OCI-LY7 (cell line): ENCODE data around the gene SLC9A3. TPM values are rescaled to one million over a fixed set of nuclear protein-coding genes. Genes with fewer than 3 reads are reported as not detected.

Experiments used
- BruUV-seq: library from RNA; stranded (reverse); fragments of 400-500 nt; replicated peaks from 2 replicates; lab custom pipeline; 2021; lab: Mats Ljungman, UMichigan
- CTCF ChIA-PET: fragments of 300-600 bp; sonication (Branson Sonifier 250); formaldehyde crosslinking; loops from one replicate; lab custom pipeline; 2022; ENCODE audit warnings: antibody characterized with exemption; ENCODE audit not compliant: unreplicated experiment; lab: Charles Lee
- POLR2A ChIA-PET: fragments of 300-600 bp; sonication (Branson Sonifier 250); formaldehyde crosslinking; loops from one replicate; lab custom pipeline; 2022; ENCODE audit warnings: antibody characterized with exemption; lab: Charles Lee
- DNase-seq: peaks from one replicate; pipeline ENCODE4 v3.0.0-alpha.2; 2015; ENCODE audit warnings: low spot score
- H2AFZ ChIP-seq: fragments of 200-600 bp; sonication (generic), shearing (Covaris generic); 2 replicates; pipeline ENCODE4 v1.6.1; 2014; ENCODE audit warnings: mild to moderate bottlenecking, antibody characterized with exemption, low read length, moderate library complexity
- H3K27ac ChIP-seq: fragments of 200-600 bp; sonication (generic); 2 replicates; pipeline ENCODE4 v1.5.1; 2014; ENCODE audit warnings: mixed run types, low read depth, mild to moderate bottlenecking, moderate library complexity, low read length, inconsistent platforms; ENCODE audit not compliant: poor library complexity, severe bottlenecking
- H3K36me3 ChIP-seq: fragments of 200-600 bp; sonication (generic); 2 replicates; pipeline ENCODE4 v1.6.1; 2014; ENCODE audit warnings: mild to moderate bottlenecking, antibody characterized with exemption, low read length, moderate library complexity, mixed read lengths; ENCODE audit not compliant: insufficient read depth
- H3K4me1 ChIP-seq: fragments of 200-600 bp; sonication (generic); 2 replicates; pipeline ENCODE4 v1.5.1; 2014; ENCODE audit warnings: mild to moderate bottlenecking, low read length; ENCODE audit not compliant: insufficient read depth, poor library complexity, severe bottlenecking
- H3K4me2 ChIP-seq: fragments of 200-600 bp; sonication (generic); 2 replicates; pipeline ENCODE4 v1.6.1; 2014; ENCODE audit warnings: mild to moderate bottlenecking, low read length
- H3K4me3 ChIP-seq: fragments of 200-600 bp; sonication (generic); 2 replicates; pipeline ENCODE4 v1.5.1; 2014; ENCODE audit warnings: mild to moderate bottlenecking, low read depth, low read length; ENCODE audit not compliant: poor library complexity, severe bottlenecking
- H3K79me2 ChIP-seq: fragments of 200-600 bp; sonication (generic); 2 replicates; pipeline ENCODE4 v1.6.1; 2016; ENCODE audit warnings: low read depth, mild to moderate bottlenecking, low read length, moderate library complexity, mixed read lengths; ENCODE audit not compliant: insufficient read depth
- H3K9me2 ChIP-seq: fragments of 200-600 bp; sonication (generic); 2 replicates; pipeline ENCODE4 v1.6.1; 2016; ENCODE audit warnings: mild to moderate bottlenecking, low read length, mixed read lengths; ENCODE audit not compliant: insufficient read depth
- H3K9me3 ChIP-seq: fragments of 200-600 bp; sonication (generic); 2 replicates; pipeline ENCODE4 v1.6.1; 2014; ENCODE audit warnings: mild to moderate bottlenecking, mixed run types, low read length, mixed read lengths
- H4K20me1 ChIP-seq: fragments of 200-600 bp; sonication (generic); 2 replicates; pipeline ENCODE4 v1.6.1; 2014; ENCODE audit warnings: mild to moderate bottlenecking, antibody characterized with exemption, low read length, moderate library complexity, mixed read lengths; ENCODE audit not compliant: insufficient read depth
- CTCF ChIP-seq: fragments of 200-600 bp; sonication (generic); conservative IDR thresholded peaks from 2 replicates; pipeline ENCODE4 v1.5.1; 2014; ENCODE audit warnings: mild to moderate bottlenecking, antibody characterized with exemption, low read length, moderate library complexity, mixed read lengths
- EZH2phosphoT487 ChIP-seq: fragments of 200-600 bp; sonication (generic); IDR thresholded peaks from 2 replicates; pipeline ENCODE4 v1.6.1; 2018; ENCODE audit warnings: low read depth, borderline replicate concordance, mild to moderate bottlenecking, mixed run types, antibody characterized with exemption, low read length, moderate library complexity, mixed read lengths
- intact Hi-C: fragments of 100-400 bp; cut with micrococcal nuclease; formaldehyde crosslinking; loops from one replicate; pipeline ENCODE4 v1.10.0; 2022; ENCODE audit not compliant: unreplicated experiment
- total RNA-seq, 2 experiments: library from RNA; depleted of rRNA in 1 of 2; stranded (reverse); fragments of >200 nt in 1 of 2; shearing (Covaris generic) in 1 of 2; gene quantifications; 2 replicates each; pipeline ENCODE4 v1.2.3, GENCODE V29; 2014 to 2022

The SLC9A3 gene
- total RNA-seq, 2 experiments from 2014 or later: 2.0 to 4.3 TPM

GRCh38 chr5:530001-530955 lies 6.0 kb upstream of the SLC9A3 start:
- no peaks in the 10 kb centered on the region; the same call in 1 of the 2 replicates for H4K20me1 ChIP-seq
- no peak for TF ChIP-seq EZH2phosphoT487
- TF ChIP-seq CTCF: no peak
- CTCF ChIA-PET: no interaction called here
- no peak overlapping the region for H2AFZ ChIP-seq
- POLR2A ChIA-PET: interaction anchor here (0.9 to 1.8 kb wide), 2 partner anchors 14 to 59 kb away, joined by 3 to 7 read pairs; no protein-coding TSS in a partner anchor
- H3K4me2 ChIP-seq: peak overlapping the region; percentile 16
- no peaks in the 10 kb centered on the region for H3K9me2 ChIP-seq
- peak; percentile 32 for DNase-seq
- no peaks in the 10 kb centered on the region for H3K36me3 ChIP-seq
- peaks cover 24% of the 10 kb centered on the region for H3K4me1 ChIP-seq
- H3K9me3 ChIP-seq: no peaks in the 10 kb centered on the region
- no TSS peak for BruUV-seq
- H3K79me2 ChIP-seq: no peaks in the 10 kb centered on the region
- no peak overlapping the region for H3K27ac ChIP-seq
- intact Hi-C loops: no loop called here
- no peak overlapping the region for H3K4me3 ChIP-seq

- ChIA-PET POLR2A (interaction anchor here (0.5 to 1.8 kb wide), 3 partner anchors 15 to 93 kb away, joined by 3 to 7 read pairs (median 3); no protein-coding TSS in a partner anchor), CTCF (no interaction called here)
- no peak overlapping the region for H3K27ac ChIP-seq
- H3K79me2 ChIP-seq: no peaks in the 10 kb centered on the region
- H3K9me2 ChIP-seq: no peaks in the 10 kb centered on the region
- H3K4me2 ChIP-seq: no peak overlapping the region
- no peak for DNase-seq
- intact Hi-C loops: no loop called here
- no peak overlapping the region for H2AFZ ChIP-seq
- BruUV-seq: no TSS peak
- H3K4me3 ChIP-seq: no peak overlapping the region
- peaks cover 24% of the 10 kb centered on the region for H3K4me1 ChIP-seq
- no peak for TF ChIP-seq EZH2phosphoT487
- no peak; the same call in 1 of the 2 replicates for TF ChIP-seq CTCF
- no peaks in the 10 kb centered on the region for H3K9me3 ChIP-seq
- no peaks in the 10 kb centered on the region for H4K20me1 ChIP-seq
- no peaks in the 10 kb centered on the region for H3K36me3 ChIP-seq
Measured at GRCh38 chr5:528629-529511, 4.6 kb upstream of the SLC9A3 start.
